ENCODE data around the gene ZFHX3.

The ZFHX3 gene

DNA sequence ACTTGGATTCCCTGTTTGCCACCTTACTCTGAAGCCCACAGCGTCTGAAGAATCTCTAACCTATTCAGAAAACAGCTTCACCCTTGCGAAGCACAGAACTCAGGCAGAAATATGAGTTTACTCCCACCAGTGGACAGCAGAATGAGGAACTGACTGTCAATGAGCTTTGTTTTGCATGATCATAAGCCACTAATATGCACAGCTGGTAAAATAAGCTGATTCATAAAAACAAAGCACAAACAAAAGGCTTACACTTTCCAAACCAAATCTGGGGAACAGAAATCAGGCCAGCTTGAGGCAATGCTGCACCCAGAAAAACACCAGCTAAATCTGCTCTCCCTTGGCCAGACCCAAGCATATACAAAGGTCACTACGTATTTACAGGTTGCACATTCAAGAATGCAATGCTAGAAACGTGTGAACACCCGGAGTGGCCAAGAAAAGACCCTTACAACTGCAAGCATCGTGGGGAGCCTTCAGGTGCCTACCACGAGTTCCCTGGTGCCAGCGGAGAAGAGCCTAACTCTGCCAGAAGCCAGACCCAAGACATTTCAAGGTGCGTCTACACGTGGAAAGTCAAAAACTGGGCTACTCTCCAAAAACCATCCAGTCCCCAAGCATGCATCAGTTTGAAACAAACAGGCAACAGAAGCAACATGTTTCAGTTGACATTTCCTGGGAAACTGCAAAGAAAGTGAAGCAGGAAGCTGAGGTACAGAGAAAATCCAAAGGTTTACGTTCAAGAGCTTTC is 207.1 kb downstream of the ZFHX3 start:
- peak; percentile 61 for DNase-seq

DNA sequence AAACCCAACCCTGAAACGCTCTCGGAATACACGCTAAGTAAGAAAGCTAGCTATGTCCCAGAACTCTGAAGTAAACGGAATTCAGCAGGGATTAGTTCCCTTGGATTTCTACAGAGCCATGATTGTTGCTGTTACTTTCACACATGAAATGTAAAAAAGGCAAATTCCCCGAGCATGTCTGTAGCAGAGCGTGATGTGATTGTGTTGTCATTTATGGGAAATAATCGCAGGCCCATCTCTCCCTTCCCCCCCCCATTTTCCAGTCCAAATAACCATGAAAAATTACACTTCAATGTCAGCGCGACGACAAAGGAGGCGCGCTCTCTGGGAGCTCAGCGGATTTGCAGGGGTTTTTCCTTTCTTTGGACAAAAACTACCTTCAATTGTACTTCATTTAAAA is 209.0 kb downstream of the ZFHX3 start:
- DNase-seq, result no peak

DNA sequence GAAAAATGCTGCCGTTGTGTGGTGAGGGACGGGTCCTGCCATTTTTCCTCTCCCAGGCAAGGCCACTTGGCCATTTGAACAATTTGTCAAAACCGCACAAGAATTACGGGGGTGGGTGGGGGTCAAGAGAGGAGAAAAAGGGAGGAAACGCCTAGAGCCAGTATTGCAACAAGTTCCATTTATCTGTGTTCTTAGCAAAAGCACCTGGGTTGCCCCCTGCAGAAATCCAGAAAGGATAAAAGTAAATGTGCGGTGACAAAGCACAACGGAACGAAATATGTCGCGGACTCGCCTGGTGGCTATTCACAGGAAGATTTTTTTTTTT is 209.4 kb downstream of the ZFHX3 start:
- DNase-seq, result no peak

DNA sequence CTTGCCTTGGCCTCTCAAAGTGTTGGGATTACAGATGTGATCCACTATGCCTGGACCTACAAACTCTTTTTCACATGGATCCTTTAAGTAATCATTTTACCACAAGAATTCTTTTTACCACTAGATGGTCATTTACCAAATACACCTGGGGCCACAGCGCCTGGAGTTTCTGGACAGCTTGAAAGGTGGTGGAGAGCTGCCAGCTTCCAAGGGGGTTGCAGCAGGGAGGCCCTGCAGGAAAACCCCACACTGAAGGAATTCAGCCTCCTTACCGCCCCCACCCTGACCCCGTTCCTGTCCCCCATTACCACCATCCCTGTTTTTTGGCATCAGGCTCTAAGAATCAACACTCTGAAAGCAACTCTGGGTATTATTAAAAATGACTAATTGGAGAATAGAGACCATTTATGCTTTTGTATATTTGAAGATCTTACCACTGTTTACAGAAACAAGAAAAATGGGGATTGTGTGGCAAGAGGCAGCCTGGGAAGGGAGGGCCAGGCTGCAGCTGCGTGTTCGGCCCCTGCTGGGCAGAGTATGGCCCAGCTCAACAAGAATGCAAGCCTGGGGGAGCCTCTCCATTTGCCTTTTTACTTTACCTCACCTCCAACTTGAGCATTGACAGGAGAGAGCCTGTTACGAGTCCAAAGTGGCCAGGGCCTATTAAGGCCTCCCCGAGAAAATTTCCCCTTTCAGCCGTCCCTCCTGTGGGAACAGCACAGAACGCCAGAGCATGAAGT is 209.9 kb downstream of the ZFHX3 start:
- no peak for DNase-seq

DNA sequence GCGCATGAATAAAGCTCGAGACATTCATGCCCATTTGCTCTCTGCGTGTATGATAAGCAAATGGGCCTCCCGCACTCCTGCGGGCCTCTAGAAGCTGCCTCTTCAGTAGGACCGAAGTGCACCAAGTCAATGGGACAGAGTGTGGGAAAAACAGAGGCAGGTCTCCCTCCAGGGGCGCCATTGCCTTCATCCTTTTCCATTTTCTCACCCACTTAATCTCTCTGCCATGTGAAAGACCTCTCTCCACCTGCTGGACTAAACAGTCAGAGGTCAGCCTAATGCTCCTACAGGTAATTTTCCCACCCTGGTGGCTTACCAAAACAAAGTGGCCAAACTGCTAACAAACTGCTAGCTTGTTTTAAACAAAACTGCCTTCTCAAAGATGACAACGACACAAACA is 210.9 kb downstream of the ZFHX3 start:
- no peak for DNase-seq

DNA sequence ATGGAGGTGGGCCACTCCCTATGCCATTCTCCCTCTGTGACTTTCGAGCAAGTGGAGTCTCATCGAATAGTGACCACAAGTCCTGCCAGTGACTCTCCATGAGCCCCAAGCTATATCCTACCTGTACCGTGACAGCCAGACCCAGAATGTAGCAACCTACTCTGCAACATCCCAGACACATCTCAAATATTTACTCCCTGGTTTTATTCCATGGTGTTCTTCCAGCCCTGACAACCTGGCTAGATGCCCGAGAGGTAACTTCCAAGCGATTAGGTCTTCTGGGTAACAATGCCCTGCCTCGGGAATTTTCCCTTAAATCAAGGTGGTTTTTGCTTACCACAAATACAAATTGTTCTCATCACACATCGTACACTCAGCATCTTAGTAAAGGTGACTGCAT is 211.7 kb downstream of the ZFHX3 start:
- no peak for DNase-seq

DNA sequence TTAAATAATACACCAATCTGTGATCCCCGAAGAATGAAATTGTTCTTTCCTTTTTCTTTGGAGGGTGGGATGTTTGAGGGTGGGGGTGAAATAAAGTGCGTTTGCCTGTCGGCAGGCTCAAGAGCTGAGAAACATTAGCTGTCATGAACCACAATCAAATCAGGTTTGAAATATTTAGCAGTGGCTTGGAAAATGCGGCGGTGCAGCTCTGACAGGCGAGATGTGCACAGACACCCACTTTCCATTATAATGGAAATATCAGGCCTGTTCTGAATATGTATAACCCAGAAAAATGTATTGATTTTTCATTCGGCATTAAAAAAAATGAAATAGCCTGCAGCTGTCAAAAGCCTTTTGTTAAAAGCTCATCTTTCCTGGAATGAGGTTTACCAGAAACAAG is 212.8 kb downstream of the ZFHX3 start:
- no peak for DNase-seq

DNA sequence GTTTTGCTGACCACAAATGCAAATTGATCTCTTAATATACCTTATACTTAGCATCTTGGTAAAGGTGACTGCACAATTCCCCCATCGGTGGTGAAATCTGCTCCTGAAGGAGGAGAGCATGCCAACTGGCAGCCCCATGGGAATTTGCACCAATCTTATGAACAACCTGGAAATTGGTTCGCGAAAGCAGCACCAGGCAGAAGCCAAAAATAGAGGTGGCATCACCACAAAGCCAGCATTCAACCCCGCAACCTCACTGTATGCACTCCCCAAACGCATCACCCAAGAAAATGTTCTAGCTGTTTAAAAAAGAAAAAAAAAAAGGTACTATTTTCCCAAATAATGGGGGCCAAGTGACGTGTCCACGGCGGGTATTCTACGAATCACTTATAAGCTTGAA is 213.4 kb downstream of the ZFHX3 start:
- no peak for DNase-seq

DNA sequence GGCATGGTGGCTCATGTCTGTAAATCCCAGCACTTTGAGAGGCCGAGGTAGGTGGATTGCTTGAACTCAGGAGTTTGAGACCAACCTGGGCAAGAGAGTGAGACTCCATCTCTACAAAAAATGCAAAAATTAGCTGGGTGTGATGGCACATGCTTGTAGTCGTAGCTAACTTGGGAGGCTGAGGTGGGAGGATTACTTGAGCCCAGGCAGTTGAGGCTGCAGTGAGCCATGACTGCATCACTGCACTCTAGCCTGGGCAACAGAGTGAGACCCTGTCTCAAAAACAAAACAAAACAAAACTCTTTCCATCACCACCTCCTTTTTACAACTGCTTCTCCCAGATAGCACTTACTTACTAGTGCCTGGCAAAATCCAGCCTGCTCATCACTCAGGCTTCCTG is 214.0 kb downstream of the ZFHX3 start:
- no peak for DNase-seq

DNA sequence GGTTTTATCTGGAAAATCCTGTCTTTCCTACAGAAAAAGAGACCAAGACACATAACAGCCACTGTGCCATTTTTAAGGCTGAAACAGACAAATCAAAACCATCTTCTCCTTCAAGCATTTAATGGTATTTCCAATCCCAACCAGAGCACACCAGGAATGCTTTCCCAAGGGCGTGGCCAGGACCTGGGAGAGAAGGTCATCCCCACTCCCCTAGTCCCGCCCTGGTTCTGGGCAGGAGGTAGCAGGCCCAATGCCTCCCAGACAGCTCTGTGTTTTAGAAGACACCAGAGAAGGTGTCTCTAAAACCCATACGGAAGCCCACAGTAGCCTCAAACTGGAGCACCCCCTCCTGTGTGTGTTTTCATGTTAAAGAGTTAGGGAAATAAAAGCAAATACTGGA is 214.4 kb downstream of the ZFHX3 start:
- DNase-seq, result no peak

DNA sequence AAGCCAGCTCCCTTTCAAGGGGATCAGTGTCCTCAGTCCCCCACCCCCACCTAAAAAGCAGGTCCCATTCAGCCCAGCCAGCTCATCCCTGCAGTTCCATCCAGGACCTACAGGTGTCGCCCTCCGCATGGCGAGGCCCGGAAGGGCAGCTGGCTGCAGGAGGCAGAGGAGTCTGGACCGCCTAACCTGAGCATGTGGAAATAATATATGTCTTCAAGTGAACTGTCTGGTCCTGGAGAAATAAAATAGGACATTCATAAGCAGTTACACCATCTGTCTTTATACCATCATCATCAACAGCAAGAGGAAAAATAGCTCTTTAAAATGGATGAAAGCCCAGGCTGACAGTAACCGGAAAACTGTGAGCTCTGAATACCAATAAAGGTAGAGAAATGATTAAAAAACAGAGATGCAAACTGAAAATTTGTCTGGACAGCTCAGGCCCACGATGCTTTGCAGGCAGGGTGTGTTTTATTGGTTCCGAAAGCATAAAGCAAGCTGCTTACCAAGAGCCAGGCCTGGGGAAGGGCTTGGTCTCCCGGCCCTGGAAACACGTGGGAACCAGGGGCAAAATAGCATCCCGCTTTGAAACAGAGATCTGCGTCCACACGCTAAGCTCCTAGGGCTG is 215.2 kb downstream of the ZFHX3 start:
- DNase-seq, result peak; percentile 35

DNA sequence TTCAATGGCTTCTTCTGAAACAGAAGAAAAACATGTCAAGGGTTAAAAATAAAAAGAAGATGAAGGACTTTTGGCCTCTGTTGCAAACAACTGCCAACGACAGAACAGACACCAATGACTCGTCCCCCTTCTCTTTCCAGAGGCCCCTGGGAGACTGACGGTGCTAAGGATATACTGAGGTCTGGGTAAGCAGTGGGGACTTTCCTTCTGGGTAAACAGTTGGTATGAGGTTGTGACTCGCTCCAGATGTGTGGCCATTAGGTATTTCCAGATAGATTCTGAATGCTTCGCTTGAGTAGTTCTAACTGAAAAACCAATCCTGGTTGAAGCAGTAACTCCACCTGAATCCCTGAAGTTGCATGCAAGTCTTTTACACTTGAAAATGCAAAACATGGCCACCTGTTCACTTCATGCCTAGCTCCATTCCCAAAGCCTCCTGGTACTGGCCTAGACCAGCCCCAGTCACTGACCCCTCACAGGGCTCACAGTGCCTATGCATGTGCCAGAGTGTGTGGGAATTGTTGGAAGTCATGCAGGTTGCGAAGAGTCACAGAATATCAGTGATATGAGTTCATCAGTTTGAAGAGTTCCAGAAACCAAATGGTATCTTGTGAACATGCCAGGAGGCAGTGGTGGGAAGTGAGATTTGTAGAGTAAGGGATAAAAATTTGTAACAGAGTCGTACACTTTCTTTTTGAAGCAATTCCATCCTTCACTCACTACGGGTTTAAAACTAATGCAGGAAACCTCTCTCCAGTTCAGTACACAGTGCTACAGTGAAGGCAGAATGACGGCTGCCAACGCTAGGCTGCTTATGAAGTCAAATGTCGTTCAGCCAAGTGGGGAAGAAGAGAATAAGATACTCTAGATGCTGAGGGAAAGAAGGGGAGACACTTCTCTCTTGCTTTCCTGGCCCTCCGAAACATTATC is 217.8 kb downstream of the ZFHX3 start:
- no peak for DNase-seq

DNA sequence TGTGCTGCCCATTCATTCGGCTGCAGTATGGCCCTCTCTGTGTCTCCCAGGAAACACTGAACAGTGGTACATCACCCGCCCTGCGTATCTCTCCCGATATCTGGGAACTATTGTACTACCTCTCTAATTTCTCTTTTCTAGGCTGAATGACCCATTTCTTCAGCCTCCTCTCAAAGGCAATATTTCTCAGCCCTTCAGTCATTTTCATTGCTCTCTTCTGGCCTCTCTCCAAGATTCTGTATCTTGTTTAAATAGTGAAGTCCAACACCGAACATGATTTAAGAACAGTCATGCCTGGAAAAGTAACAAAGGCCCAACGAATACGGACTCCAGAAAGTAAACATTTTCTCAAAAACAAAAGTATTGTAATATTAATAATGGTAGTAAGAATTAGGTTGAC is 220.1 kb downstream of the ZFHX3 start:
- no peak for DNase-seq

DNA sequence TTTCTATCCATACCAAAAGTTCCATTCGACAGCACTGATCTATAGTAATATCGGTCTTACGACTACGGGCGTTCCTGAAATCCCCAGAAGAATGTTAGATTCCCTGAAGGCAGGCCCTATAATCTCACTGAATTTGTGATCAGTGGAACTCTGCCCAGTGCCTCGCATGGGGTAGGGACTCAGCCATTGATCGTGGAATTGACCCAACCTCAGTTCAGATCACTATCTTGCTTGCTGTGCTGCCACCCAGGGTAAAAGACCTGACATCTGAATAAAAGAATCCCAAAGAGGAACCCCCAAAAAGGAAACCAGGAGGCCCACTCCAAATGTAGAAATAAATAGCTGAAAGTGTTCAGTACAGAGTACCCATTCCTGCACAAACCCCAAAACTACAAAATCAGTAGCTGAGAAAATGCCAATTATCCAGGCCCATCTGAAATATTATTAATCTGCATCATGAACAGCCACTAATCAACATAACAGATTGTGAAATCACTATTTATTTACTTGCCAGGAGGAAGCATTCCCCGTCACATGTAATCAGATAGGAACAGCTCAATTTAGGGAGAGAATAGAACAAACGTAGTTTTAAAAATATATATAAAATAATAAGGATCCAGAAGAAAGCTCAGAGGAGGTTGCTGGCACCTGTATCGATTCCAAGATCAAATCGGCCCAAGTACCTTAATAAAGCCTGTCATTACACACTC is 221.9 kb downstream of the ZFHX3 start:
- no peak for DNase-seq

DNA sequence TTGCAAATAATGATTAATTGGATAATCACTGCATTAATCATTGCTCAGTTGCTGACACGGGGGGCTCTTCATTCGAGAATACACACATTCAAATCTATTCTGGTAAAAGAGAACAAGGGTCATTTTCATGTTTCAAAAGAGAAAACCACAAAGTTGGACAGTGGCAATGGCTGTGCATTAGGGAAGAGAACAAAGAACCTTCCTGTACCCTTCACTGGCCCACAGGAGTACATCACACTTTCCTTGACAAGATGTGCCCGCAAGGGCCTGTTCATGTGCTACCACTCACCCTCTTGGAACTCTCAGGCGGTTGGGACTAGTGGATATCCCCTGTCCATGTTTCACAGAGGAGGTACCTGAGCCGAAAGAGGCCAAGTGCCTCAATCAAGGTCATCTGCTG is 223.2 kb downstream of the ZFHX3 start:
- DNase-seq, result no peak

DNA sequence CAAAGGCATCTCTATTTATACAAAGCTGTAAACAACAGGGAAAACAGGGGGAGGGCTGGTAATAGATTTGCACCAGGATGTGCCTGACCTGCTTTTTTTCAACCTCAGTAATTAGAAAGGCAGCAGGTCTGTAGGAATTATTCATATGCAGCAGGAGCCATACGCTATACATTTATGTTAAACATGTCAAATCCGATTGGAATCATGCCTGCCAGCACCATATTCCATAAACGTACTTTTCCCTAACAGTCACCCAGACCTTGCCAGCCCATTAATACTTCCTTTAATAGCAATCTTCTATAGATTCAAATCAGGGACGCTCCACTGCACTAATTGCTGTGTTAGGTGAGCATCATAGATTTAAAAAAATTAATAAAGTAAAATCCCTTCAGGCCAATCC is 223.9 kb downstream of the ZFHX3 start:
- DNase-seq, result no peak

DNA sequence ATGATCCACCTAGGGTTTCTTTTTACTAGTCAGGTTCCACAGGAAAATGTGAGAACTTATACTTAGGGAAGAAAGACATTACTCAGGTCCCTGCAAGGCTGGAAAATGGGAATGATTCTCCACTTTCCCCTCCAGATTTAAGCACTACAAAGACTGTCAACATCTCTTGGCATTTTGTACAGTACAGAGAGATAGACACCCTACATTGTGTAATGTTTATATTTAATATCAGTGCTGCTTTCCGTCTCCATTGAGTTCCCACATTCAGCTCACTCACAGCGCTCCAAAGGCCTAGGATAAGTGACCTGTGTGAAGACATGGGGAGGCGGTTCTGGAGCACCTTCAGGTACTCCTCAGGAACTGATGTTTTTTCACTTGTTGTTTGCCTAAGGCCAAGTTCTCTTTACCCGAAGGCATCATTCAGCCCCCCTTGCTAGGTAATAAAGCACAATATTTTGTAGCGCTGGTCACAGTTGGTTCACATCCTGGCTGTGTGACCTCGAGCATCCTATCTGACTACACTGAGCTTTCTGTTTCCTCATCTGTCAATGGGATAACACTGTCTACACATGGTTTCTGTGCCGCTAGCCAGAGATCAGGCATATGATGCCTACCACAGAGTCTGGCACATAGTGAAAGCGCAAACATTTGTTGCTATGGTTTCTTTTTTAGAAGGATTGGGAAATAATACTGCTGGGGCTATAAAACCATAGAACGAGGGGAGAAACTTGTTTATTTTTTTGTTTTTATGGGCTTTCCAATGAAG is 226.6 kb downstream of the ZFHX3 start:
- DNase-seq, result peak; percentile 18

DNA sequence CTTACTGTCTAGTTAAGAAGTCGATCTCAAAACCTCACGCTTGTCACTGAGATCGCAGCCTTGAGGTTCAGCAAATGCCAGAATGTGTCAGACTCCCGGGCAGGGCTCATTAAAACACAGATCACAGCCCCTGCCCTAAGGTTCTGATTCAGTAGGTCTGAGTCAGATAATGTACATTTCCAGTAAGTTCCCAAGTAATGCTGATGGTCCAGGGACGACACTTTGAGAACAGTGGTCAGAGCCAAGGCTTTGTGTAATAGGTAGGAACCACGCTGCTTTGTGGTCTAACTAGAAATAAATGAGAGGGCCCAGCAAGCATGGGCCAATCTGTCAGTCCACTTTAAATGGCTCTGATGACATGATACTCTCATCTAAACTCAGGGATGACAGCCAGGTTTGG is 228.6 kb downstream of the ZFHX3 start:
- DNase-seq, result no peak

DNA sequence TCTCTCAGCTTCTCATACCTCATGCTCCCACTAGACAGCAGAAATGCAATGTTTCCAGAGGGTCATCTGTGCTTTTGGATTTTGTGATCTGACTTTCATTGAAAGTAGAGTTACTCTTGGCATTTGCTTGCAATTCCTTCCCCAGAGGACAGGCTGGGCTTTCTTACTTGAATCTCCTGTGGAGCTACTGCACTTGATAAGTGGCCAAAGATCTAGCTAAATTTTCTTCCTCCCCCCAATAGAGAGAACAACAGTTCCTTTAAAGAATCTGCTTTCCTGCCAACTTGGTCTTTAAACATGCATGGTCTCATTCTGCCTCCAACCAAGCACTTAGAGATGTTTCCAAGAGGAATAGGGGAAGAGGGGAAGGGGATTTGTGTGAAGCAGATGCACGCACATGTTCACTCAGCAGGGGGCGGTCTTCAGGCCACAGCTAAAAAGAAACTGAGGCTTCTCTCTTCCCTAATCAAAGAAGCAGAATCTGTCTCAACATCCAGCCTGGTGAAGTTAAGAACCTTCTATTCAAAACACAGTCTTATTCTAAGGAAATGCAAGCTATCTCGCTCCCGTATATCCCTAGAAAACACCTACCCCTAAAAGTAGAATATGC is 229.6 kb downstream of the ZFHX3 start:
- no peak for DNase-seq

DNA sequence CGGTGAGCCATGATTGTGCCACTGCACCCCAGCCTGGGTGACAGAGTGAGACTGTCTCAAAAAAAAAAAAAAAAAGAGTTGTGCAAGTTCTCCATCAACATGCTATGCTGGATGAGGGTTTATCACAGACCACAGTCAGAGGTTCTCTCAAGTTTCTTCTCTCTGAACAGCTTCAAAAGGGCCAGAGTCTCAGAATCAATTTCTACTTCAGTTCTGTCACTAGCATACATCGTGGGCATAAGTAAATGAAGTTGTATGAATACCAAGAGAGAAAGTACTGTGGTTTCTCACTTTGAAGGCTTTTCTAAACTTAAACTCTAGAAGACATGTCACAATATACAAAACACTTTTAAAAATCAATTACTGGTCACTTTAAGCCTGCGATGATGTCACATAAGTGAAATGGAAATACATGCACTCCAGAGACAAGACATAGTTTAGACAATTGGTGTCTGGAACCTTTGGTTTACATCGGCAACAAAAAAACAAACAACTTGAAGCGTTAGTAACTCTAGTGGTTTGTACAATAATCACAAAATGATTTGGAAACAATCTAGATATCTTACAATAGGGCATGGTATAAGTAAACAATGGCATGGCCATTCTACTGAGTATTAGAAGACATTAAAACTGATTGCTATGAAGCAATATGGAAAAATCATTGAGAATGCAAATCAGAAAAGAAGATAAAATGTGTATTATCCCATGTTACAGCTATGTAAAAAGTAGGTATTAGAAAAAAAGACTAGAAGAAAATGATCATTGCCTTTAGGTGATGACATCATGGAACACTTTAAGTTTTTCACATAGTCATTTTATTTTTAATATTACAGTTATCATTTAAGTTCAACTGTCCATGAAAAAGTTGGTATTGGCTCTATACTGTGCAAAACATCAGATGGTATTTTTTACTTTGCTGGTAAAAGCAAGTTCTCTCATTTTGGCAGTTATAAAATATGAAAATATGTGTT is 232.3 kb downstream of the ZFHX3 start:
- DNase-seq, result no peak

All from MV-4-11 (cell line).